Kidney (tissue), 14 donors: ENCODE results near the gene CYTH1. TPM values are rescaled to one million over a fixed set of nuclear protein-coding genes. Genes with fewer than 3 reads are reported as not detected.

Experiments
- DNase-seq, 5 donors: peaks; one replicate each; pipeline ENCODE4 v3.0.0-alpha.2; 2013 to 2020
- FAIRE-seq: peaks from 2 replicates; lab custom pipeline; 2012; peaks lifted over from hg19 to GRCh38; lab: Jason Lieb, UNC
- H3K27ac ChIP-seq, 2 donors: one replicate each; pipeline ENCODE4 v1.7.0; 2013; ENCODE audit warnings: low read depth in 2 of 2, low read length in 2 of 2, inconsistent platforms in 1 of 2
- H3K27me3 ChIP-seq: one replicate; pipeline ENCODE4 v1.7.1; 2013; ENCODE audit warnings: low read length, inconsistent platforms; ENCODE audit not compliant: control insufficient read depth, insufficient read depth
- H3K36me3 ChIP-seq, 3 donors: one replicate each; pipeline versions ENCODE4 v1.7.0 to v1.7.1; 2013; ENCODE audit warnings: low read length in 3 of 3, control low read depth in 1 of 3, inconsistent platforms in 1 of 3; ENCODE audit not compliant: insufficient read depth in 3 of 3, control insufficient read depth in 2 of 3
- H3K4me1 ChIP-seq, 3 donors: one replicate each; pipeline versions ENCODE4 v1.7.0 to v1.7.1; 2013; ENCODE audit warnings: low read length in 3 of 3, inconsistent platforms in 1 of 3, low read depth in 1 of 3; ENCODE audit not compliant: control insufficient read depth in 2 of 3, insufficient read depth in 2 of 3
- H3K4me3 ChIP-seq, 3 donors: one replicate each; pipeline versions ENCODE4 v1.7.0 to v1.8.1; 2013; ENCODE audit warnings: low read length in 3 of 3, control low read depth in 1 of 3, inconsistent platforms in 1 of 3
- H3K9ac ChIP-seq, 3 donors: one replicate each; pipeline versions ENCODE4 v1.7.0 to v1.7.1; 2013; ENCODE audit warnings: low read length in 3 of 3, control low read depth in 1 of 3, inconsistent platforms in 1 of 3
- H3K9me3 ChIP-seq, 3 donors: one replicate each; pipeline versions ENCODE4 v1.7.0 to v1.7.1; 2013; ENCODE audit warnings: low read length in 3 of 3, control low read depth in 1 of 3, inconsistent platforms in 1 of 3; ENCODE audit not compliant: control insufficient read depth in 2 of 3, insufficient read depth in 1 of 3
- CTCF ChIP-seq: IDR thresholded peaks from 3 replicates; pipeline ENCODE4 v1.5.1; 2012; ENCODE audit warnings: mild to moderate bottlenecking, moderate library complexity, borderline replicate concordance; ENCODE audit not compliant: insufficient read depth; ENCODE audit errors: extremely low read depth
- intact Hi-C: fragments of 100-400 bp; cut with DNase I; formaldehyde crosslinking; loops from one replicate; pipeline ENCODE4 v1.11.1; 2022
- polyA plus RNA-seq: library from polyadenylated mRNA; stranded (reverse); fragments of 350-450 nt; fragmentation: Illumina TruSeq; extraction: RNeasy Lipid Tissue Mini Kit (QIAGEN cat#74804); gene quantifications from one replicate; pipeline ENCODE4 v1.2.3, GENCODE V29; 2014; ENCODE audit warnings: low read depth, low replicate concordance; ENCODE audit not compliant: insufficient read depth
- total RNA-seq: library from RNA; stranded (reverse); fragmentation: NEBNext Ultra II Directional; extraction: Animal tissue kit (Norgen Biotek cat#: 25700); gene quantifications from one replicate; pipeline ENCODE4 v1.2.1, GENCODE V29; 2021
- donor health status: control.
- donor health status: control.
- donor health status: control.
- donor health status: control.
- donor health status: control.
- donor health status: DM: yes; HTN: yes; CAD: no.
- donor health status: Normal renal cell carcinoma (clear cell type).

CYTH1 gene
- total and polyA plus RNA-seq, 2 donors from 2014 or later, result 25.3 to 59.7 TPM

GRCh38 chr17:78727476-78728229, 54.4 kb downstream of the CYTH1 start:
- Histone ChIP-seq H3K9me3 (no peaks in the 10 kb centered on the region), H3K36me3 (no peaks in the 10 kb centered on the region), H3K4me1 (peaks cover 0 to 27% (median 22%) of the 10 kb centered on the region in 3 donors), H3K4me3 (no peak overlapping the region), H3K9ac (no peak overlapping the region), H3K27me3 (no peaks in the 10 kb centered on the region), H3K27ac (no peak overlapping the region)
- DNase-seq (no peak), FAIRE-seq (no peak)
- intact Hi-C loops, result no loop called here
- TF ChIP-seq CTCF, result no peak

- H3K4me3 ChIP-seq, result no peak overlapping the region
- H3K27me3 ChIP-seq, result no peaks in the 10 kb centered on the region
- intact Hi-C loops, result no loop called here
- H3K9ac ChIP-seq, result no peak overlapping the region
- FAIRE-seq (no peak), DNase-seq (no peak)
- no peaks in the 10 kb centered on the region for H3K36me3 ChIP-seq
- no peaks in the 10 kb centered on the region for H3K9me3 ChIP-seq
- no peak for TF ChIP-seq CTCF
- no peak overlapping the region for H3K27ac ChIP-seq
- peaks cover 0 to 32% (median 27%) of the 10 kb centered on the region in 3 donors for H3K4me1 ChIP-seq
These were observed 55.0 kb downstream of the CYTH1 start for GRCh38 chr17:78727057-78727456.

- Histone ChIP-seq H3K27me3 (no peaks in the 10 kb centered on the region), H3K4me3 (no peak overlapping the region), H3K9me3 (no peaks in the 10 kb centered on the region), H3K27ac (no peak overlapping the region), H3K4me1 (peaks cover 0 to 32% (median 27%) of the 10 kb centered on the region in 3 donors), H3K9ac (no peak overlapping the region), H3K36me3 (no peaks in the 10 kb centered on the region)
- DNase-seq, result no peak
- FAIRE-seq, result no peak
- no peak for TF ChIP-seq CTCF
- intact Hi-C loops, result no loop called here
These were observed 55.6 kb downstream of the CYTH1 start for GRCh38 chr17:78726513-78726912.
